8988T (cell line): ENCODE results near the gene WNT9B.
"Not testable (repeated sequence)": the region's sequence is repeated elsewhere in the genome, so short reads cannot be mapped to it uniquely, and the experiment has no call there.

Experiments used
- DNase-seq: peaks from one replicate; pipeline ENCODE4 v3.0.0; 2011

WNT9B gene

GRCh38 chr17:46917041-46917440, 65.7 kb downstream of the WNT9B start:
- DNase-seq = no peak

GRCh38 chr17:46917516-46917915, 66.1 kb downstream of the WNT9B start:
- no peak for DNase-seq

GRCh38 chr17:46921962-46922361, 70.6 kb downstream of the WNT9B start:
- not testable (repeated sequence) for DNase-seq

GRCh38 chr17:46922487-46922803, 71.1 kb downstream of the WNT9B start:
- no peak for DNase-seq

- peak; percentile 61 for DNase-seq
Measured at GRCh38 chr17:46922804-46923635, 71.6 kb downstream of the WNT9B start, which contains the start of gene GOSR2. Gene GOSR2 (plus strand): TSS chr17:46923160. CDS start chr17:46923193, 33 bp downstream.

- DNase-seq = no peak
Measured at GRCh38 chr17:46925185-46925868, 73.9 kb downstream of the WNT9B start.

- no peak for DNase-seq
Measured at GRCh38 chr17:46928467-46929261, 77.3 kb downstream of the WNT9B start.

GRCh38 chr17:46929413-46929812, 78.0 kb downstream of the WNT9B start:
- no peak for DNase-seq

GRCh38 chr17:46930051-46930450, 78.7 kb downstream of the WNT9B start:
- no peak for DNase-seq

GRCh38 chr17:46931596-46931995, 80.2 kb downstream of the WNT9B start:
- DNase-seq = no peak

GRCh38 chr17:46935658-46936266, 84.4 kb downstream of the WNT9B start:
- DNase-seq = no peak
